ENCODE data around the gene CCDC28A.
"Not testable (repeated sequence)": the region's sequence is repeated elsewhere in the genome, so short reads cannot be mapped to it uniquely, and the experiment has no call there.

CCDC28A gene

DNA sequence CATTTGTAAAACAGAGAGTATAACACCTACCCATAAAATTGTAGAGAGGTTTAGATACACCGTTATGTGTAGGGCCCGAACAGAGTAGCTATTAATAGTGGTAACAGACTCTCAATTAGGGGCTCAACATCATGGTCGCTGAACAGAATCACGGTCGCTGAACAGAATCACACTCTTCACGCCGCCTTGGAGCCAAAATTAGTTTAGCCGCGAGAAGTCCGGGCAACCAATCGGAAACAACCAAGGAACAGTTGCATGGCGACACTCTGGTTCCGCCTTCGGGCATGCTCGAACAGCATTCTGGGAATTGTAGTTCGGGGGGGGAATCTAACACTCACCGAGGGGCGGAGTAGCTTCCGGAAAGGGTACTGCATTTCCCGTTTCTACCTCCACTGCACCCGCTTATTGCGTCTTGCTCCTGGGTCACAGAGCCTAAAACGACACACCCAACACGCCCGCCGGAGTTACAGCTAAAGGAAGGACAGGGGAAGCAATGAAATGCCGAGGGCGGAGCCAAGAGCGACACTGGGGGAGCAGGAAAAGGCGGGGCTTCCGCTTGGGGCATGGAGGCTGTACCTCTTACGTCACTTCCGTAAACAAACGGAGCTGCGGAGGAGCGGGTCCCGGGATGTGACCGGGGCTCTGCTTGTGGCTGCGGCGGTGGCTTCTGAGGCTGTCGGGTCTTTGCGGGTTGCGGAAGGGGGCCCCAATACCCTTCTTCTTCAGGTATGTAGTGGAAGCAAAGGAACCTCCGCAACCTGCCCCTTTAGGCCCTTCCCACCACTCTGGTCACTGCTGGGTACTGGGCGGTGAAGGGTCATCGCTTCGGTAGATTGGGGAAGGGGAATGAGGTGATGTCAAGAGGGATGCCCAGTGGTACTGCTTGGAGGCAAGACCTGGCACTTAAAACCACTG lies at the start of gene CCDC28A:
Gene CCDC28A, plus strand, starts transcription at position 593 of the 915 bp plus-strand sequence. CDS start 2,352 bp downstream, outside the sequence.
- no peaks in the 10 kb centered on the region for H3K27me3 ChIP-seq (ENCODE audit: control insufficient read depth in 2 of 2, insufficient read depth in 2 of 2, low read length in 2 of 2)
- peak within 1 kb of the TSS; percentile 97 to 98 for H3K9ac ChIP-seq (ENCODE audit: low read depth in 1 of 2, low read length in 2 of 2)
- H3K4me3 ChIP-seq (ENCODE audit: low read length in 2 of 2): peak within 1 kb of the TSS; percentile 87 to 95
- H3K9me3 ChIP-seq (ENCODE audit: control insufficient read depth in 2 of 2, low read length in 2 of 2): no peaks in the 10 kb centered on the region
- H3K4me1 ChIP-seq (ENCODE audit: control insufficient read depth in 2 of 2, insufficient read depth in 2 of 2, low read length in 2 of 2): peaks cover 9 to 12% of the 10 kb centered on the region in 2 donors
- peak within 1 kb of the TSS; percentile 98 to 99 for H3K27ac ChIP-seq (ENCODE audit: low read depth in 2 of 2, low read length in 2 of 2)
- H3K36me3 ChIP-seq (ENCODE audit: control insufficient read depth in 2 of 2, insufficient read depth in 2 of 2, low read length in 2 of 2): peaks cover 0 to 3% of the 10 kb centered on the region in 2 donors

DNA sequence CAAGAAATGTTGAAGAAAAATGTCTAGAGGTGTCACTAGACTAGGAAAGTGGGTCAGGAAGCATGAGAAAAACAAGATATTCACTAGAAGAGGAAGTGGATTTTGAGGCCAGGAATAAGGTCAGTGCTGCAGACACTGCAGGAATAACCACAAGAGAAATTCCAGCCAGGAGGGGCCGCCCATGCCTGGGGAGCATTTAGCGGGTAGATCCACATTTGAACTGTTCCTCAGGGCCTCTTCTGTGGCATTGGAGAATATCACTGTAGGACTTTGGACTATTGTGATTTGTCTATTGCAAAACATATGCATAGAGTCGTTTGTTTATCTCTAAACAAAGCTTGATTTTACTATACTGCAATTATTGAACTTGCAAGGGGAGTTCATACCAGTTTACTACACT lies 49.6 kb upstream of the CCDC28A start:
- Histone ChIP-seq H3K9ac (ENCODE audit: low read depth in 1 of 2, low read length in 2 of 2) (no peak overlapping the region), H3K9me3 (ENCODE audit: control insufficient read depth in 2 of 2, low read length in 2 of 2) (no peaks in the 10 kb centered on the region), H3K27me3 (ENCODE audit: control insufficient read depth in 2 of 2, insufficient read depth in 2 of 2, low read length in 2 of 2) (no peaks in the 10 kb centered on the region), H3K4me3 (ENCODE audit: low read length in 2 of 2) (no peak overlapping the region), H3K36me3 (ENCODE audit: control insufficient read depth in 2 of 2, insufficient read depth in 2 of 2, low read length in 2 of 2) (no peaks in the 10 kb centered on the region), H3K27ac (ENCODE audit: low read depth in 2 of 2, low read length in 2 of 2) (no peak overlapping the region), H3K4me1 (ENCODE audit: control insufficient read depth in 2 of 2, insufficient read depth in 2 of 2, low read length in 2 of 2) (peaks cover 3 to 4% of the 10 kb centered on the region in 2 donors)

DNA sequence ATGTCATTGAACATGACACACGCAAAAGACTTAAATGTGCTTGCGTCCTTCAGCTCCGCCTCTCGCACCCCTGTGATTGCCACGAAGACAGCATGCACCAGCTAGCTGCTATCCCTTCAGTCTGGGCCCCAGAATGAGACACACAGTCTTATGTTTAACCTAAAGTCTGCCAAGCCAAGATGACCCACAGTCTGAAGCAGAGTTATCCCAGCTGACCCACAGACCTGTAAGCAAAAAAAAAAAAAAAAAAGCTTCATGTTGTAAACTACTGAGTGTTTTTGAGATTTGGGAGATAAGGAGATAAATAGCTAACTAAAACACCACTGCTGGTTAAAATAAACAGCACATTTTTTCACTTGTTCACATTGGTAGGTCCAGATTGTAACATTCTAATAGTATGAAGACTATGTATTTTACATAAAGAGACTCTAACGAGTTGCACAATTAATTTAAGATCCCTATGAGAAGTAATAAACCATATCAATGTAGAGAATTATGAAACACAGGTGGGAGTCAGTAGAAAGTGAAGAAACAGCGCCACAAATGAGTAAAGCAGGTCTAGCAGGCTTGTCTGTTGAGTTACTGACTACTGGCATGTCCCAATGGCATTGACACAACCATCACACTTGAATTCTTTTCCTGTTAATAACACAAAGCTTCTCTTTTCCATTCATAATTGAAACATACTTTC lies 47.4 kb upstream of the CCDC28A start:
- Histone ChIP-seq H3K9me3 (ENCODE audit: control insufficient read depth in 2 of 2, low read length in 2 of 2) (no peaks in the 10 kb centered on the region), H3K27me3 (ENCODE audit: control insufficient read depth in 2 of 2, insufficient read depth in 2 of 2, low read length in 2 of 2) (no peaks in the 10 kb centered on the region), H3K4me3 (ENCODE audit: low read length in 2 of 2) (no peak overlapping the region), H3K36me3 (ENCODE audit: control insufficient read depth in 2 of 2, insufficient read depth in 2 of 2, low read length in 2 of 2) (no peaks in the 10 kb centered on the region), H3K9ac (ENCODE audit: low read depth in 1 of 2, low read length in 2 of 2) (no peak overlapping the region), H3K4me1 (ENCODE audit: control insufficient read depth in 2 of 2, insufficient read depth in 2 of 2, low read length in 2 of 2) (no peaks in the 10 kb centered on the region), H3K27ac (ENCODE audit: low read depth in 2 of 2, low read length in 2 of 2) (no peak overlapping the region)

DNA sequence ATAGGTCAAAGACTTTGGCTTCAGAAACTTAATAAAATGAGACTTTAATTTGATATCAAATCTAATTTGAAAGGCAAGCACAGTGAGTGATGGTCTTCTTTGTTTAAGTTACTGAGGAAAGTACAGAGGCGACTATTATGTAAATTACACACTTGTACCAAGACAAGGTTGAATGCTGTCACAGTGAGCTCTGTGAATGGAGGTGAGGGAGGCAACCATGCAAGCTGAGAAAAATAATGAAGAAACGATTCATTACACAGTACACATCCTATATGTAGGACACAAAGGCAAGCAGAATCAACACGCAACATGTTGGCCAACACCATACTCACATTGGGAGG lies 46.8 kb upstream of the CCDC28A start:
- H3K4me3 ChIP-seq (ENCODE audit: low read length in 2 of 2): no peak overlapping the region

DNA sequence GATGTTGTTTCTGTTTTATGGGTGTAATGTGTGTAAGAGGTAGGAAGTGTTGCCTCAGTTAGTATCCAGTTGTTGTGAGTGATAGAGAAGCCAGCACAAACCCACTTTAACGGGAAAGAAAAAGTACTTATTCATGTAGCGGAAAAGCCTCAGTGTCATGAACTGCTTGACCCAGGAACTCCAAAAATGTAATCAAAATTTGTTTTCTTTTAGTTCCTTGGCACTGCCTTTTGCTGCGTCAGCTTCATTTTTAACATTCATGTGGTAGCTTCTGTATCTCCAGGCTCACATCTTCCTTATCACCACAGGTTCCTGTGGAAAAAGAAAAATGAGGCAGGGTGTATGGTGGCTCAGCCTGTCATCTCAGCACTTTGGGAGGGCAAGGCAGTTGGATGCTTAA lies 46.4 kb upstream of the CCDC28A start:
- no peaks in the 10 kb centered on the region for H3K9me3 ChIP-seq (ENCODE audit: control insufficient read depth in 2 of 2, low read length in 2 of 2)
- H3K27me3 ChIP-seq (ENCODE audit: control insufficient read depth in 2 of 2, insufficient read depth in 2 of 2, low read length in 2 of 2): no peaks in the 10 kb centered on the region
- no peak overlapping the region for H3K4me3 ChIP-seq (ENCODE audit: low read length in 2 of 2)
- H3K36me3 ChIP-seq (ENCODE audit: control insufficient read depth in 2 of 2, insufficient read depth in 2 of 2, low read length in 2 of 2): no peaks in the 10 kb centered on the region
- no peak overlapping the region for H3K27ac ChIP-seq (ENCODE audit: low read depth in 2 of 2, low read length in 2 of 2)
- no peaks in the 10 kb centered on the region for H3K4me1 ChIP-seq (ENCODE audit: control insufficient read depth in 2 of 2, insufficient read depth in 2 of 2, low read length in 2 of 2)
- no peak overlapping the region for H3K9ac ChIP-seq (ENCODE audit: low read depth in 1 of 2, low read length in 2 of 2)

More for the DNA sequence above, 46.8 kb upstream of the CCDC28A start:
- Histone ChIP-seq H3K27ac (ENCODE audit: low read depth in 2 of 2, low read length in 2 of 2) (no peak overlapping the region), H3K36me3 (ENCODE audit: control insufficient read depth in 2 of 2, insufficient read depth in 2 of 2, low read length in 2 of 2) (no peaks in the 10 kb centered on the region), H3K9me3 (ENCODE audit: control insufficient read depth in 2 of 2, low read length in 2 of 2) (no peaks in the 10 kb centered on the region), H3K27me3 (ENCODE audit: control insufficient read depth in 2 of 2, insufficient read depth in 2 of 2, low read length in 2 of 2) (no peaks in the 10 kb centered on the region), H3K9ac (ENCODE audit: low read depth in 1 of 2, low read length in 2 of 2) (no peak overlapping the region), H3K4me1 (ENCODE audit: control insufficient read depth in 2 of 2, insufficient read depth in 2 of 2, low read length in 2 of 2) (no peaks in the 10 kb centered on the region)

DNA sequence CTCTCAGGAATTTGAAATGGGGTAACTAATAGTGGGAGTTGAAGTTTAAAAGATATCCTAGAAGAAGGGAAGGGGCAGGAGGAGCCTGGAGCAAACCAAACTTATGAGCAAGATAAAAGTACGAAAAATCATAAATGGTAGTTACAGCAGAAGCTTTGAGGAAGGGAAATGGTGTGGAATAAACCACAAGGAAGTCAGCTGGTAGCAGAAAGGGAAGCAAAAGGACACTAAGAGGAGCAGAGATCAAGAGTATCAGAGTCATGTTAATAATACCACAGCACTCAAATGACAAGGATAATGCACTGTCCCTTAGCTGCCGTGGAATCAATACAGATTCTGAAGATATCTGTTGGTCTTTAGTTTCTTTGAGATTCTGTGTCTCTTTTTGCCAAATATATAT lies 44.9 kb upstream of the CCDC28A start:
- Histone ChIP-seq H3K4me1 (ENCODE audit: control insufficient read depth in 2 of 2, insufficient read depth in 2 of 2, low read length in 2 of 2) (no peaks in the 10 kb centered on the region), H3K27ac (ENCODE audit: low read depth in 2 of 2, low read length in 2 of 2) (no peak overlapping the region), H3K27me3 (ENCODE audit: control insufficient read depth in 2 of 2, insufficient read depth in 2 of 2, low read length in 2 of 2) (no peaks in the 10 kb centered on the region), H3K36me3 (ENCODE audit: control insufficient read depth in 2 of 2, insufficient read depth in 2 of 2, low read length in 2 of 2) (no peaks in the 10 kb centered on the region), H3K9ac (ENCODE audit: low read depth in 1 of 2, low read length in 2 of 2) (no peak overlapping the region), H3K9me3 (ENCODE audit: control insufficient read depth in 2 of 2, low read length in 2 of 2) (no peaks in the 10 kb centered on the region), H3K4me3 (ENCODE audit: low read length in 2 of 2) (no peak overlapping the region)

DNA sequence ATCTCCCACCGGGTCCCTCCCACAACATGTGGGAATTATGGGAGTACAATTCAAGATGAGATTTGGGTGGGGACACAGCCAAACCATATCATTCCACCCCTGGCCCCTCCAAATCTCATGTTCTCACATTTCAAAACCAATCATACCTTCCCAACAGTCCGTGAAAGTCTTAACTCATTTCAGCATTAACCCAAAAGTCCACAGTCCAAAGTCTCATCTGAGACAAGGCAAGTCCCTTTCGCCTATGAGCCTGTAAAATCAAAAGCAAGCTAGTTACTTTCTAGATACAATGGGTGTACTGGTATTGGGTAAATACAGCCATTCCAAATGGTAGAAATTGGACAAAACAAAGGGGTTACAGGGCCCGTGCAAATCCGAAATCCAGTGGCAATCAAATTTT lies 43.5 kb upstream of the CCDC28A start:
- not testable (repeated sequence) for H3K36me3 ChIP-seq (ENCODE audit: control insufficient read depth in 2 of 2, insufficient read depth in 2 of 2, low read length in 2 of 2); H3K9me3 ChIP-seq (ENCODE audit: control insufficient read depth in 2 of 2, low read length in 2 of 2); H3K9ac ChIP-seq (ENCODE audit: low read depth in 1 of 2, low read length in 2 of 2); H3K4me3 ChIP-seq (ENCODE audit: low read length in 2 of 2); H3K27me3 ChIP-seq (ENCODE audit: control insufficient read depth in 2 of 2, insufficient read depth in 2 of 2, low read length in 2 of 2); H3K4me1 ChIP-seq (ENCODE audit: control insufficient read depth in 2 of 2, insufficient read depth in 2 of 2, low read length in 2 of 2); H3K27ac ChIP-seq (ENCODE audit: low read depth in 2 of 2, low read length in 2 of 2)

DNA sequence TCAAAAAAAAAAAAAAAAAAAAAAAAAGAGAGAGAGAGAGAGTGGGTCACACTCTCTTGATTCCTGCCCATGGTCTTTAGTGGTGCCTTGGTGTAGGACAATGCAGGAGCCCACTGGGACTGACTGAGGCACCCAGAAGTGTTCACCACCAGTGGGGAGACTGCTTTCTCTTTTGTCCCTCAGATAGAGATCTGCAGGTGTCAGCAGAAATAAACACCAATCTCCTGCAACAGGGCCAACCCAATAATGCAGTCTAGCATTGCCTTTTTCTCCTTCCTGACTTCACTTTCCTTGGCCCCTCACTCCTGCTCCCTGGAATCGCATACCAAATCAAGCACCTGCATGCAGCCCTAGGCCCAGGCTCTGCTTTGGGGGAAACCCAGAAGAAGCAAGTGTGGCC lies 39.0 kb upstream of the CCDC28A start:
- Histone ChIP-seq H3K36me3 (ENCODE audit: control insufficient read depth in 2 of 2, insufficient read depth in 2 of 2, low read length in 2 of 2) (no peaks in the 10 kb centered on the region), H3K27me3 (ENCODE audit: control insufficient read depth in 2 of 2, insufficient read depth in 2 of 2, low read length in 2 of 2) (no peaks in the 10 kb centered on the region), H3K9me3 (ENCODE audit: control insufficient read depth in 2 of 2, low read length in 2 of 2) (no peaks in the 10 kb centered on the region), H3K27ac (ENCODE audit: low read depth in 2 of 2, low read length in 2 of 2) (no peak overlapping the region), H3K9ac (ENCODE audit: low read depth in 1 of 2, low read length in 2 of 2) (no peak overlapping the region), H3K4me1 (ENCODE audit: control insufficient read depth in 2 of 2, insufficient read depth in 2 of 2, low read length in 2 of 2) (no peaks in the 10 kb centered on the region), H3K4me3 (ENCODE audit: low read length in 2 of 2) (no peak overlapping the region)

DNA sequence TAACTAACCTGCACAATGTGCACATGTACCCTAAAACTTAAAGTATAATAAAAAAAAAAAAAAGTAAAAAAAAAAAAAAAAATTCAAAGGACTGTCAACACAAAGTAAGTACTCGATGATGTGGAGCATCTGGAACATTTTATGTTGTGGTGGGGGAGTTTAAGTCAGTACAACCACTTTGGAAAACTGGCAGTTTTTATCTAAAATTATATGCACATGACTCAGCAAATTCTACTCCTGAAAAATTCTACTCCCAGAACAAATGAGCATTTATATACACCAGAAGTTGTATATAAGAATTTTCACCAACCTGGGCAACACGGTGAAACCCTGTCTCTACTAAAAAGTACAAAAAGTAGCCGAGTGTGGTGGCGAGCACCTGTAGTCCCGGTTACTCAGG lies 36.9 kb upstream of the CCDC28A start:
- Histone ChIP-seq H3K36me3 (ENCODE audit: control insufficient read depth in 2 of 2, insufficient read depth in 2 of 2, low read length in 2 of 2) (no peaks in the 10 kb centered on the region), H3K9ac (ENCODE audit: low read depth in 1 of 2, low read length in 2 of 2) (no peak overlapping the region), H3K4me1 (ENCODE audit: control insufficient read depth in 2 of 2, insufficient read depth in 2 of 2, low read length in 2 of 2) (no peaks in the 10 kb centered on the region), H3K4me3 (ENCODE audit: low read length in 2 of 2) (no peak overlapping the region), H3K27me3 (ENCODE audit: control insufficient read depth in 2 of 2, insufficient read depth in 2 of 2, low read length in 2 of 2) (no peaks in the 10 kb centered on the region), H3K27ac (ENCODE audit: low read depth in 2 of 2, low read length in 2 of 2) (no peak overlapping the region), H3K9me3 (ENCODE audit: control insufficient read depth in 2 of 2, low read length in 2 of 2) (no peaks in the 10 kb centered on the region)

DNA sequence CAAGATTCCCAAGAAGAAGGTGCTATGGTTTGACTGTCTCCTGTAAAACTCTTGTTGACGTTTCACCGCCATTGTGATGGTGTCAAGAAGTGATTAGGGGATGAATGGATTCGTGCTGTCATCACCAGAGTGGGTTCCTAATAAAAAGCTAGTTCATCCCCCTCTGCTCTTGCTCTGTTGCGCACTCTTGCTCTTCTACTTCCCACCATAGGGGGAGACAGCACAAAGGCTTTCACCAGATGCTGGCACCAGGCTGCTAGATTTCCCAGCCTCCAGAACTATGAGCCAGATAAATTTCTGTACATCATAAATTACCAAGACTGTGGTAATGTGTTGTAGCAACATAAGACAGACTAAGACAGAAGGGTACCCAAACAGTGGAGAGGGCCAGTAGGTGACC lies 21.6 kb upstream of the CCDC28A start:
- H3K4me1 ChIP-seq (ENCODE audit: control insufficient read depth in 2 of 2, insufficient read depth in 2 of 2, low read length in 2 of 2): no peaks in the 10 kb centered on the region
- no peak overlapping the region for H3K9ac ChIP-seq (ENCODE audit: low read depth in 1 of 2, low read length in 2 of 2)
- H3K27ac ChIP-seq (ENCODE audit: low read depth in 2 of 2, low read length in 2 of 2): no peak overlapping the region
- H3K9me3 ChIP-seq (ENCODE audit: control insufficient read depth in 2 of 2, low read length in 2 of 2): no peaks in the 10 kb centered on the region
- no peaks in the 10 kb centered on the region for H3K27me3 ChIP-seq (ENCODE audit: control insufficient read depth in 2 of 2, insufficient read depth in 2 of 2, low read length in 2 of 2)
- no peaks in the 10 kb centered on the region for H3K36me3 ChIP-seq (ENCODE audit: control insufficient read depth in 2 of 2, insufficient read depth in 2 of 2, low read length in 2 of 2)
- H3K4me3 ChIP-seq (ENCODE audit: low read length in 2 of 2): no peak overlapping the region
